HG03460 (cell line): Measurements from ENCODE around the gene WSB1.
A peak's percentile ranks its signal among the peaks of the same experiment; 100 is the strongest.
"Not testable (repeated sequence)": the region's sequence is repeated elsewhere in the genome, so short reads cannot be mapped to it uniquely, and the experiment has no call there.

Experiments
- ATAC-seq: cut with Tn5 transposase; IDR thresholded peaks from one replicate; pipeline ENCODE4 v1.9.1; 2021; ENCODE audit not compliant: unreplicated experiment

Gene WSB1

GRCh38 chr17:27293898-27294688 is at the start of gene WSB1:
Gene WSB1 (plus strand): TSS chr17:27294114. CDS start chr17:27294396, 282 bp downstream.
- ATAC-seq: peak; percentile 70

GRCh38 chr17:27244491-27245223 is 49.3 kb upstream of the WSB1 start:
- no peak for ATAC-seq

GRCh38 chr17:27245230-27245696 is 48.7 kb upstream of the WSB1 start:
- ATAC-seq: peak; percentile 80

- no peak for ATAC-seq
These were observed 47.4 kb upstream of the WSB1 start for GRCh38 chr17:27246537-27246936.

GRCh38 chr17:27247071-27247957 is 46.6 kb upstream of the WSB1 start:
- no peak for ATAC-seq

- ATAC-seq: no peak
These were observed 46.0 kb upstream of the WSB1 start for GRCh38 chr17:27247958-27248342.

GRCh38 chr17:27250791-27251190 is 43.1 kb upstream of the WSB1 start:
- ATAC-seq: not testable (repeated sequence)

- ATAC-seq: not testable (repeated sequence)
These were observed 39.1 kb upstream of the WSB1 start for GRCh38 chr17:27254802-27255201.

- no peak for ATAC-seq
These were observed 37.5 kb upstream of the WSB1 start for GRCh38 chr17:27256225-27257030.

- no peak for ATAC-seq
These were observed 36.9 kb upstream of the WSB1 start for GRCh38 chr17:27257031-27257357.

- ATAC-seq: no peak
These were observed 34.6 kb upstream of the WSB1 start for GRCh38 chr17:27259356-27259755.

- no peak for ATAC-seq
These were observed 30.5 kb upstream of the WSB1 start for GRCh38 chr17:27263386-27263785.

- ATAC-seq: no peak
These were observed 29.7 kb upstream of the WSB1 start for GRCh38 chr17:27264068-27264812.

GRCh38 chr17:27265333-27265732 is 28.6 kb upstream of the WSB1 start:
- no peak for ATAC-seq

GRCh38 chr17:27266228-27266627 is 27.7 kb upstream of the WSB1 start:
- ATAC-seq: no peak

GRCh38 chr17:27268394-27269085 is 25.4 kb upstream of the WSB1 start:
- ATAC-seq: no peak

GRCh38 chr17:27269201-27269600 is 24.7 kb upstream of the WSB1 start:
- ATAC-seq: no peak

- ATAC-seq: no peak
These were observed 23.9 kb upstream of the WSB1 start for GRCh38 chr17:27269974-27270373.

- no peak for ATAC-seq
These were observed 17.2 kb upstream of the WSB1 start for GRCh38 chr17:27276653-27277156.
